MM.1S (cell line): ENCODE results near the gene INSRR.

Source experiments
- DNase-seq: peaks from one replicate; pipeline ENCODE4 v3.0.0-alpha.2; 2015
- H2AFZ ChIP-seq: fragments of 300-600 bp; sonication (generic); 2 replicates; pipeline ENCODE4 v1.6.0; 2016; ENCODE audit warnings: antibody characterized with exemption, low read length
- H3F3A ChIP-seq: fragments of 300-600 bp; sonication (generic); 2 replicates; pipeline ENCODE4 v1.6.1; 2016; ENCODE audit warnings: mild to moderate bottlenecking, antibody characterized with exemption, low read length, moderate library complexity, mixed read lengths; ENCODE audit not compliant: insufficient read depth
- H3K27ac ChIP-seq: fragments of 300-600 bp; sonication (generic); 2 replicates; pipeline ENCODE4 v1.5.1; 2016; ENCODE audit warnings: mild to moderate bottlenecking, low read length
- H3K27me3 ChIP-seq: fragments of 300-600 bp; sonication (generic); replicated peaks from 2 replicates; pipeline ENCODE4 v1.6.0; 2016; ENCODE audit warnings: low read length; ENCODE audit not compliant: insufficient read depth
- H3K36me3 ChIP-seq: fragments of 300-600 bp; sonication (generic); replicated peaks from 2 replicates; pipeline ENCODE4 v1.6.1; 2016; ENCODE audit warnings: mild to moderate bottlenecking, low read length, mixed read lengths; ENCODE audit not compliant: insufficient read depth
- H3K4me1 ChIP-seq: fragments of 300-600 bp; sonication (generic); 2 replicates; pipeline ENCODE4 v1.6.1; 2016; ENCODE audit warnings: low read length, mixed read lengths
- H3K4me2 ChIP-seq: fragments of 300-600 bp; sonication (generic); 2 replicates; pipeline ENCODE4 v1.6.0; 2016; ENCODE audit warnings: low read depth, low read length
- H3K4me3 ChIP-seq: fragments of 300-600 bp; sonication (generic); 2 replicates; pipeline ENCODE4 v1.5.1; 2016; ENCODE audit warnings: low read length, mixed read lengths
- H3K79me2 ChIP-seq: fragments of 300-600 bp; sonication (generic); 2 replicates; pipeline ENCODE4 v1.6.1; 2016; ENCODE audit warnings: mixed run types, low read length, mixed read lengths
- H3K9ac ChIP-seq: fragments of 300-600 bp; sonication (generic); 2 replicates; pipeline ENCODE4 v1.6.1; 2016; ENCODE audit warnings: low read length, mixed read lengths
- H3K9me2 ChIP-seq: fragments of 300-600 bp; sonication (generic); replicated peaks from 2 replicates; pipeline ENCODE4 v1.6.1; 2016; ENCODE audit warnings: mild to moderate bottlenecking, low read length, mixed read lengths; ENCODE audit not compliant: insufficient read depth
- H3K9me3 ChIP-seq: fragments of 300-600 bp; sonication (generic); replicated peaks from 2 replicates; pipeline ENCODE4 v1.6.1; 2016; ENCODE audit warnings: mild to moderate bottlenecking, low read length, mixed read lengths; ENCODE audit not compliant: insufficient read depth
- H4K20me1 ChIP-seq: fragments of 300-600 bp; sonication (generic); 2 replicates; pipeline ENCODE4 v1.6.1; 2016; ENCODE audit warnings: mild to moderate bottlenecking, low read length, moderate library complexity, mixed read lengths; ENCODE audit not compliant: insufficient read depth
- CTCF ChIP-seq: fragments of 300-600 bp; sonication (generic); IDR thresholded peaks from 2 replicates; pipeline ENCODE4 v1.5.1; 2016; ENCODE audit warnings: antibody characterized with exemption, low read length, mixed read lengths
- EZH2 ChIP-seq: fragments of 300-600 bp; sonication (generic); optimal IDR thresholded peaks from 2 replicates; pipeline ENCODE3; 2017; ENCODE audit warnings: low read depth, mild to moderate bottlenecking, antibody characterized with exemption, low read length, mixed read lengths
- EZH2phosphoT487 ChIP-seq: fragments of 300-600 bp; sonication (generic); IDR thresholded peaks from 2 replicates; pipeline ENCODE4 v1.6.1; 2018; ENCODE audit warnings: antibody characterized with exemption, low read length

Gene INSRR

GRCh38 chr1:156895927-156896326 lies 37.0 kb upstream of the INSRR start:
- Histone ChIP-seq H3K79me2 (no peaks in the 10 kb centered on the region), H3K9ac (no peak overlapping the region), H3K9me3 (no peaks in the 10 kb centered on the region), H2AFZ (no peak overlapping the region), H3K27me3 (peaks cover 100% of the 10 kb centered on the region), H3K36me3 (no peaks in the 10 kb centered on the region), H3K4me3 (no peak overlapping the region), H4K20me1 (no peaks in the 10 kb centered on the region), H3K9me2 (no peaks in the 10 kb centered on the region), H3K4me2 (no peak overlapping the region), H3F3A (no peaks in the 10 kb centered on the region), H3K4me1 (0 out of 2 replicates have a peak, but pooled peaks cover 3% of the 10 kb centered on the region), H3K27ac (no peak overlapping the region)
- DNase-seq: no peak
- TF ChIP-seq EZH2phosphoT487 (no peak), CTCF (no peak), EZH2 (no peak)

- Histone ChIP-seq H3K4me1 (0 out of 2 replicates have a peak, but pooled peaks cover 3% of the 10 kb centered on the region), H2AFZ (no peak overlapping the region), H3K9me2 (no peaks in the 10 kb centered on the region), H3K79me2 (no peaks in the 10 kb centered on the region), H3F3A (no peaks in the 10 kb centered on the region), H3K4me2 (no peak overlapping the region), H3K27me3 (peaks cover 95% of the 10 kb centered on the region), H3K9ac (no peak overlapping the region), H3K36me3 (no peaks in the 10 kb centered on the region), H3K9me3 (no peaks in the 10 kb centered on the region), H3K27ac (no peak overlapping the region), H3K4me3 (no peak overlapping the region), H4K20me1 (no peaks in the 10 kb centered on the region)
- no peak for TF ChIP-seq CTCF
- TF ChIP-seq EZH2: no peak
- TF ChIP-seq EZH2phosphoT487: no peak
- DNase-seq: no peak
These were observed 36.5 kb upstream of the INSRR start for GRCh38 chr1:156895455-156895812.

- Histone ChIP-seq H3K4me2 (no peak overlapping the region), H3K36me3 (no peaks in the 10 kb centered on the region), H3K4me1 (0 out of 2 replicates have a peak, but pooled peaks cover 3% of the 10 kb centered on the region), H4K20me1 (no peaks in the 10 kb centered on the region), H3K79me2 (no peaks in the 10 kb centered on the region), H3F3A (no peaks in the 10 kb centered on the region), H2AFZ (no peak overlapping the region), H3K27ac (no peak overlapping the region), H3K4me3 (no peak overlapping the region), H3K9me3 (no peaks in the 10 kb centered on the region), H3K9ac (no peak overlapping the region), H3K9me2 (no peaks in the 10 kb centered on the region), H3K27me3 (peaks cover 90% of the 10 kb centered on the region)
- DNase-seq: no peak
- no peak for TF ChIP-seq EZH2phosphoT487
- no peak for TF ChIP-seq EZH2
- TF ChIP-seq CTCF: no peak
These were observed 36.0 kb upstream of the INSRR start for GRCh38 chr1:156894711-156895454.
